K562 (cell line): ENCODE results near the gene TDRD9. TPM values are rescaled to one million over a fixed set of nuclear protein-coding genes. Genes with fewer than 3 reads are reported as not detected.

Source experiments
- ATAC-seq: fragments of 200-7000 bp; cut with Tn5 transposase; 3 replicates; pipeline ENCODE4 v1.9.1; 2020; ENCODE audit warnings: moderate library complexity
- BruUV-seq: library from RNA; stranded (reverse); fragments of 400-500 nt; replicated peaks from 2 replicates; lab custom pipeline; 2021; lab: Mats Ljungman, UMichigan
- CTCF ChIA-PET: fragments of 300-600 bp; formaldehyde crosslinking; extraction: SDS; loops from one replicate; lab custom pipeline; 2021; ENCODE audit warnings: low intra/inter-chr PET ratio; lab: Yijun Ruan, JAX
- POLR2A ChIA-PET: fragments of 300-600, 350-650 bp; sonication (Branson Sonifier 250); formaldehyde crosslinking; extraction: SDS; loops from one replicate; lab custom pipeline; 2021; ENCODE audit warnings: antibody characterized with exemption, inconsistent platforms; lab: Yijun Ruan, JAX
- DNase-seq, 4 experiments: peaks; one replicate each; pipeline versions ENCODE4 v3.0.0 to v3.0.0-alpha.2; 2011 to 2018; ENCODE audit warnings: low spot score in 3 of 4, mixed read lengths in 3 of 4; ENCODE audit errors: extremely low read depth in 1 of 4
- FAIRE-seq: peaks from 2 replicates; lab custom pipeline; 2011; peaks lifted over from hg19 to GRCh38; lab: Jason Lieb, UNC
- H2AFZ ChIP-seq: 2 replicates; pipeline ENCODE4 v1.6.0; 2011; ENCODE audit warnings: low read depth, low read length, control low read depth, inconsistent platforms
- H3K27ac ChIP-seq: fragments of 200-600 bp; 3 replicates; pipeline ENCODE4 v1.8.0; 2011; ENCODE audit warnings: low read depth, mild to moderate bottlenecking, control low read depth, inconsistent platforms, low read length, moderate library complexity, mixed read lengths; ENCODE audit errors: extremely low read depth
- H3K27me3 ChIP-seq, 2 experiments: fragments of 300-600 bp in 1 of 2; 2 replicates in 1 of 2; 3 replicates in 1 of 2; pipeline versions ENCODE4 v1.6.0 to v1.8.0; 2011; ENCODE audit warnings: inconsistent platforms in 2 of 2, low read length in 2 of 2, mild to moderate bottlenecking in 1 of 2, mixed read lengths in 1 of 2, moderate library complexity in 1 of 2; ENCODE audit not compliant: control insufficient read depth in 2 of 2, insufficient read depth in 2 of 2
- H3K36me3 ChIP-seq: fragments of 300-600 bp; 3 replicates; pipeline ENCODE4 v1.8.0; 2011; ENCODE audit warnings: mild to moderate bottlenecking, low read length, inconsistent platforms; ENCODE audit not compliant: control insufficient read depth, insufficient read depth
- H3K4me1 ChIP-seq, 2 experiments: fragments of 200-600 bp in 1 of 2; replicated peaks in 1 of 2; 2 replicates in 1 of 2; 3 replicates in 1 of 2; pipeline versions ENCODE4 v1.5.1 to v1.8.0; 2011; ENCODE audit warnings: inconsistent platforms in 2 of 2, low read length in 2 of 2, mild to moderate bottlenecking in 1 of 2, mixed read lengths in 1 of 2, moderate library complexity in 1 of 2; ENCODE audit not compliant: control insufficient read depth in 2 of 2, insufficient read depth in 2 of 2
- H3K4me2 ChIP-seq: 2 replicates; pipeline ENCODE4 v1.6.1; 2011; ENCODE audit warnings: low read length, control low read depth, inconsistent platforms, mixed read lengths; ENCODE audit not compliant: insufficient read depth
- H3K4me3 ChIP-seq: fragments of 200-600 bp; sonication (generic), shearing (Covaris generic); 2 replicates; pipeline ENCODE4 v1.5.1; 2016; ENCODE audit warnings: control low read depth, inconsistent platforms
- H3K79me2 ChIP-seq: fragments of 200-600 bp; 3 replicates; pipeline ENCODE4 v1.8.0; 2011; ENCODE audit warnings: low read length, inconsistent platforms; ENCODE audit not compliant: control insufficient read depth, insufficient read depth
- H3K9ac ChIP-seq, 2 experiments: 2 replicates each; pipeline versions ENCODE4 v1.6.0 to v1.6.1; 2011; ENCODE audit warnings: low read depth in 2 of 2, low read length in 2 of 2, control low read depth in 1 of 2, inconsistent platforms in 1 of 2, mild to moderate bottlenecking in 1 of 2, mixed read lengths in 1 of 2; ENCODE audit not compliant: insufficient read depth in 1 of 2
- H3K9me1 ChIP-seq: one replicate; pipeline ENCODE4 v1.6.0; 2011; ENCODE audit warnings: inconsistent platforms, mild to moderate bottlenecking, low read length, moderate library complexity; ENCODE audit not compliant: control insufficient read depth, insufficient read depth
- H3K9me3 ChIP-seq: replicated peaks from 2 replicates; pipeline ENCODE4 v1.5.1; 2011; ENCODE audit warnings: low read depth, low read length, inconsistent platforms; ENCODE audit not compliant: control insufficient read depth, insufficient read depth
- H4K20me1 ChIP-seq: replicated peaks from 2 replicates; pipeline ENCODE4 v1.6.1; 2011; ENCODE audit warnings: low read length, inconsistent platforms, mixed read lengths; ENCODE audit not compliant: control insufficient read depth, insufficient read depth
- ADNP ChIP-seq: fragments of 200-800 bp; sonication (Bioruptor generic); IDR thresholded peaks from 2 replicates; pipeline ENCODE4 v1.6.1; 2016; ENCODE audit warnings: missing genetic modification characterization, missing compliant biosample characterization
- CBX1 ChIP-seq: sonication (generic); IDR thresholded peaks from 2 replicates; pipeline ENCODE4 v1.6.1; 2016; ENCODE audit warnings: antibody characterized with exemption, low read depth, mild to moderate bottlenecking
- ILK ChIP-seq: fragments of 450-650 bp; IDR thresholded peaks from 2 replicates; pipeline ENCODE4 v1.6.1; 2016; ENCODE audit warnings: missing genetic modification characterization, low read depth, mild to moderate bottlenecking, missing compliant biosample characterization, moderate library complexity, borderline replicate concordance
- KDM4B ChIP-seq, 2 experiments: fragments of 450-650 bp in 1 of 2; sonication (generic) in 1 of 2; IDR thresholded peaks; 2 replicates each; pipeline ENCODE4 v1.6.1; 2016 to 2017; ENCODE audit warnings: borderline replicate concordance in 2 of 2, antibody characterized with exemption in 1 of 2, low read depth in 1 of 2, mild to moderate bottlenecking in 1 of 2
- MAFK ChIP-seq: IDR thresholded peaks from 2 replicates; pipeline ENCODE4 v1.6.1; 2011; ENCODE audit warnings: low read length, improper control_type of control experiment
- MCM3 ChIP-seq: fragments of 450-650 bp; IDR thresholded peaks from 2 replicates; pipeline ENCODE4 v1.6.1; 2016
- MCM7 ChIP-seq, 2 experiments: fragments of 450-650 bp; IDR thresholded peaks; 2 replicates each; pipeline ENCODE4 v1.6.1; 2016 to 2018
- MECOM ChIP-seq: fragments of 250-450 bp; sonication (Bioruptor Pico); IDR thresholded peaks from 2 replicates; pipeline ENCODE4 v1.8.0; 2022; ENCODE audit warnings: inconsistent platforms
- NFE2L1 ChIP-seq: fragments of 450-650 bp; IDR thresholded peaks from 2 replicates; pipeline ENCODE4 v1.6.1; 2016; ENCODE audit warnings: missing genetic modification characterization, low read depth, mild to moderate bottlenecking, missing compliant biosample characterization, moderate library complexity, borderline replicate concordance
- PHF20 ChIP-seq: fragments of 450-650 bp; IDR thresholded peaks from 2 replicates; pipeline ENCODE4 v1.6.1; 2018; ENCODE audit not compliant: partially characterized antibody
- PHF21A ChIP-seq: fragments of 450-650 bp; IDR thresholded peaks from 2 replicates; pipeline ENCODE4 v1.6.1; 2017; ENCODE audit warnings: low read depth, borderline replicate concordance
- PTTG1 ChIP-seq: fragments of 450-650 bp; IDR thresholded peaks from 2 replicates; pipeline ENCODE4 v1.6.1; 2016; ENCODE audit warnings: low read depth, mild to moderate bottlenecking, missing genetic modification characterization, missing compliant biosample characterization
- ZNF197 ChIP-seq: fragments of 200-800 bp; sonication (Bioruptor generic); IDR thresholded peaks from 2 replicates; pipeline ENCODE4 v1.6.1; 2016; ENCODE audit warnings: low read depth, missing genetic modification characterization, missing compliant biosample characterization
- ZNF274 ChIP-seq: IDR thresholded peaks from 2 replicates; pipeline ENCODE4 v1.6.1; 2011; ENCODE audit warnings: low read depth, mild to moderate bottlenecking, low read length, moderate library complexity, borderline replicate concordance
- ZNF347 ChIP-seq: fragments of 450-650 bp; formaldehyde crosslinking; IDR thresholded peaks from 2 replicates; pipeline ENCODE4 v1.4.0; 2020; ENCODE audit warnings: low read depth, mild to moderate bottlenecking, moderate library complexity
- ZNF408 ChIP-seq: fragments of 250-450 bp; sonication (Bioruptor Pico); IDR thresholded peaks from 2 replicates; pipeline ENCODE4 v1.4.0; 2020; ENCODE audit warnings: low read depth, mild to moderate bottlenecking, moderate library complexity
- ZNF830 ChIP-seq: fragments of 250-450 bp; sonication (Bioruptor Pico); IDR thresholded peaks from 2 replicates; pipeline ENCODE4 v1.5.0; 2021; ENCODE audit warnings: mild to moderate bottlenecking
- WGBS: fragments of 100-300 bp; shearing (Covaris generic); methylation state at CpG from one replicate; pipeline ENCODE4 v1.1.6; 2016; ENCODE audit warnings: low coverage, mixed read lengths; ENCODE audit not compliant: insufficient coverage; ENCODE audit errors: missing lambda C conversion rate; 5-methylcytosine and 5-hydroxymethylcytosine counted together
- in situ Hi-C: fragments of 300-500 bp; cut with MboI; formaldehyde crosslinking; loops from 4 replicates; pipeline ENCODE4 v1.15.0; 2018; ENCODE audit warnings: inconsistent platforms, mixed read lengths
- intact Hi-C: fragments of 100-400 bp; cut with micrococcal nuclease; formaldehyde crosslinking; loops from 2 replicates; pipeline ENCODE4 v1.14.2; 2022
- polyA plus RNA-seq, 8 experiments: library from polyadenylated mRNA; depleted of rRNA in 4 of 8; stranded (reverse) in 5 of 8; unstranded in 3 of 8; fragments of >200 nt; fragmentation: Nextera tagmentation in 2 of 8; fragmentation: Illumina TruSeq in 1 of 8; extraction: Ambion mirVana in 2 of 8; extraction: Trizol in 1 of 8; gene quantifications; 2 replicates each; pipeline versions ENCODE4 v1.2.1 to v1.2.3, GENCODE V29; 2011 to 2014; ENCODE audit warnings: inconsistent platforms in 1 of 8, missing spikeins in 1 of 8
- total RNA-seq, 7 experiments: library from RNA; depleted of rRNA in 6 of 7; stranded (reverse); fragments of >200 nt in 6 of 7; fragmentation: Illumina TruSeq in 2 of 7; extraction: Trizol in 2 of 7; gene quantifications; 2 replicates each; pipeline versions ENCODE4 v1.2.1 to v1.2.3, GENCODE V29; 2011 to 2021; ENCODE audit warnings: low replicate concordance in 1 of 7
- TF ChIP-seq, protein P1 (sequence below): fragments of 250-450 bp; sonication (Bioruptor Pico); IDR thresholded peaks from 2 replicates; pipeline ENCODE4 v1.5.0; 2022; ENCODE audit warnings: mild to moderate bottlenecking
- TF ChIP-seq, protein P2 (sequence below): sonication (generic); formaldehyde crosslinking; IDR thresholded peaks from 2 replicates; pipeline ENCODE4 v1.8.0; 2022; ENCODE audit warnings: missing genetic modification reagents, mild to moderate bottlenecking, moderate library complexity, borderline replicate concordance

TDRD9 gene
- total and polyA plus RNA-seq, 9 of the 15 experiments (the other 6 are each of a cell fraction or from before 2014, with no cell fraction given) = 0.04 to 0.14 (median 0.04) TPM; not detected in 5

DNA sequence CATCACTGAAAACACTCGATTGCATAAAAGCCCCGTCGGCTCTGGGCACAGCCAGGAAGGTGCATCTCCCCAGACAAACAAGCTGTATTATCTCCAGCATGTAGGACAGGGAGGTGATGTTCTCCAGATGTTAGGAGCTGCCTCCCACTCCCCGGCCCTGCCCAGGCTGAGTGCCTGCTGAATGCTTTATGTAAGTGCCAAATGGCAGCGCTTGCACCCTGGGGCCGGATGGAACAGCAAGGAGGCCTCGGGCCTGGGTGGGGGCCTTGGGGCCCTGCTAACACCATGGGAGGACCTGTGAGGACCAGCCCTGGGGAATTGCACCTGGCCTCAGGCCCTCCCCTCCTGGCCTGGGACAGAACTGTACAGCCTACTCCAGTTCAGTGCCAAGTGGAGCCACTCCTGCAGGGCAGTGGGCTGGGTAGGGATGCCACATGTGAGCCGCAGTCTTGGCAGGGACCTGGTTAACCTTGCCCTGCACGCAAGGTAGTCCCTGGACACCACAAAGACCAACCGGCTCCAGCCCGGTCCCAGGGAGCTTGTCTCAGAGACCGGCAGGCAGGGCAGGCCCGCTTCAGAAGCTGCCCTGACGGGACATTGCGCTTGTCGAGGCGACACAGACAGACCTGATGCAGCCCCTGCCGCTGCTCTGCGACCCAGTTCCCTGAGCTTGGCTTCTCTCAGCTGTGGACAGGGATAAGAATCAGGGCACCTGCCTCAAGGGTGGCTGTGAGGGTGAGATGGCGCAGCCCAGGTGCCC, 45.6 kb upstream of the TDRD9 start (continued):
- TF ChIP-seq, protein P1, sequence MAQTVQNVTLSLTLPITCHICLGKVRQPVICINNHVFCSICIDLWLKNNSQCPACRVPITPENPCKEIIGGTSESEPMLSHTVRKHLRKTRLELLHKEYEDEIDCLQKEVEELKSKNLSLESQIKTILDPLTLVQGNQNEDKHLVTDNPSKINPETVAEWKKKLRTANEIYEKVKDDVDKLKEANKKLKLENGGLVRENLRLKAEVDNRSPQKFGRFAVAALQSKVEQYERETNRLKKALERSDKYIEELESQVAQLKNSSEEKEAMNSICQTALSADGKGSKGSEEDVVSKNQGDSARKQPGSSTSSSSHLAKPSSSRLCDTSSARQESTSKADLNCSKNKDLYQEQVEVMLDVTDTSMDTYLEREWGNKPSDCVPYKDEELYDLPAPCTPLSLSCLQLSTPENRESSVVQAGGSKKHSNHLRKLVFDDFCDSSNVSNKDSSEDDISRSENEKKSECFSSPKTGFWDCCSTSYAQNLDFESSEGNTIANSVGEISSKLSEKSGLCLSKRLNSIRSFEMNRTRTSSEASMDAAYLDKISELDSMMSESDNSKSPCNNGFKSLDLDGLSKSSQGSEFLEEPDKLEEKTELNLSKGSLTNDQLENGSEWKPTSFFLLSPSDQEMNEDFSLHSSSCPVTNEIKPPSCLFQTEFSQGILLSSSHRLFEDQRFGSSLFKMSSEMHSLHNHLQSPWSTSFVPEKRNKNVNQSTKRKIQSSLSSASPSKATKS (CRISPR knock-in tag) = no peak
- TF ChIP-seq ZNF830 (CRISPR knock-in tag) (no peak), PHF21A (no peak), MCM7 (IDR thresholded peaks at IDR 0.05) (no peak)
- TF ChIP-seq, all 486 proteins: peak for 0

DNA sequence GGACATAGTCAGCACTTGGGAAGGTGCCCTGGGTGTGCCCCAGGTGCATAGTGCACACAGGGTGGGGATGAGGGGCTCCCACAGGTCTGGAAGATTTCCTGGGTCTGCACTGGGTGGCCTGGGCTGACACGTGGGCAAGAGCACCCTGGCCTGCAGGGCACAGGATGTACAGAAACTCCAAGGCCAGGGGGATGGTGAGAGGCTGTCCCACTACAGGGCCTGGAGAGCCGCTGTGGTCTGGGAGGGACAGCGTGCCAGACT, 45.1 kb upstream of the TDRD9 start:
- no peak overlapping the region; a peak in 1 of 4 replicates for H3K9ac ChIP-seq
- no peaks in the 10 kb centered on the region for H3K79me2 ChIP-seq
- DNase-seq (no peak), FAIRE-seq (no peak), ATAC-seq (no peak)
- H4K20me1 ChIP-seq = no peaks in the 10 kb centered on the region; the same call in 1 of the 2 replicates
- POLR2A ChIA-PET = no interaction called here
- WGBS = 10% methylated on average over 2 of the region's 3 CpGs
- H3K36me3 ChIP-seq = no peaks in the 10 kb centered on the region
- peaks cover 0 to 32% of the 10 kb centered on the region in 2 experiments; a peak in 3 of 5 replicates for H3K4me1 ChIP-seq
- CTCF ChIA-PET = no interaction called here
- no peak overlapping the region for H3K4me2 ChIP-seq
- no TSS peak for BruUV-seq
- no peaks in the 10 kb centered on the region for H3K9me3 ChIP-seq
- no peak overlapping the region for H3K4me3 ChIP-seq
- H2AFZ ChIP-seq = no peak overlapping the region
- in situ Hi-C loops (no loop called here), intact Hi-C loops (no loop called here)
- no peak overlapping the region for H3K27ac ChIP-seq
- H3K9me1 ChIP-seq = no peaks in the 10 kb centered on the region
- H3K27me3 ChIP-seq = peaks cover 0 to 24% of the 10 kb centered on the region in 2 experiments; a peak in 2 of 5 replicates
- TF ChIP-seq ILK (tag) (no peak), ZNF197 (no peak), ZNF274 (no peak), PTTG1 (tag) (no peak), MAFK (no peak), MECOM (CRISPR knock-in tag) (no peak), NFE2L1 (tag) (no peak), CBX1 (no peak), KDM4B (IDR thresholded peaks at IDR 0.05; ENCODE audit: borderline replicate concordance in 2 of 2, low read depth in 1 of 2) (no peak), MCM3 (no peak), ZNF347 (CRISPR knock-in tag) (no peak), ZNF408 (no peak), ADNP (tag) (no peak), PHF20 (no peak)
- TF ChIP-seq, protein P2, sequence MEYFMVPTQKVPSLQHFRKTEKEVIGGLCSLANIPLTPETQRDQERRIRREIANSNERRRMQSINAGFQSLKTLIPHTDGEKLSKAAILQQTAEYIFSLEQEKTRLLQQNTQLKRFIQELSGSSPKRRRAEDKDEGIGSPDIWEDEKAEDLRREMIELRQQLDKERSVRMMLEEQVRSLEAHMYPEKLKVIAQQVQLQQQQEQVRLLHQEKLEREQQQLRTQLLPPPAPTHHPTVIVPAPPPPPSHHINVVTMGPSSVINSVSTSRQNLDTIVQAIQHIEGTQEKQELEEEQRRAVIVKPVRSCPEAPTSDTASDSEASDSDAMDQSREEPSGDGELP (CRISPR knock-in tag) = no peak
